Measurements from ENCODE around the gene NLE1. TPM values are rescaled to one million over a fixed set of nuclear protein-coding genes. Genes with fewer than 3 reads are reported as not detected.

Gene NLE1
- total and polyA plus RNA-seq, 2 of the 8 experiments (the other 6 are each of a cell fraction or from before 2014, with no cell fraction given) = 50.4 to 51.5 TPM

GRCh38 chr17:35147375-35147905, 5.3 kb upstream of the NLE1 start, which contains the start of gene UNC45B:
Gene UNC45B (plus strand): TSS chr17:35147817. CDS start chr17:35148264, 447 bp downstream.
- Histone ChIP-seq H4K20me1 (replicated peaks in 1 of 2; ENCODE audit: control insufficient read depth in 1 of 2, insufficient read depth in 2 of 2, low read length in 2 of 2) (no peaks in the 10 kb centered on the region), H4K91ac (replicated peaks; ENCODE audit: insufficient read length, low read length) (no peak within 1 kb of the TSS), H3K4ac (replicated peaks; ENCODE audit: insufficient read length, low read depth, low read length) (no peak within 1 kb of the TSS), H3K9me3 (ENCODE audit: insufficient read depth in 2 of 2, low read depth in 1 of 2, low read length in 1 of 2) (no peaks in the 10 kb centered on the region), H3K36me3 (ENCODE audit: control insufficient read depth in 2 of 4, insufficient read depth in 4 of 4, low read length in 3 of 4) (no peaks in the 10 kb centered on the region), H2BK120ac (replicated peaks; ENCODE audit: low read depth, low read length) (no peak within 1 kb of the TSS), H4K5ac (ENCODE audit: insufficient read length, low read depth, low read length) (no peak within 1 kb of the TSS), H3K27ac (ENCODE audit: low read depth, low read length) (no peak within 1 kb of the TSS), H3K79me1 (ENCODE audit: low read depth, low read length) (no peaks in the 10 kb centered on the region), H2BK20ac (ENCODE audit: low read length) (0 out of 2 replicates have a peak within 1 kb of the TSS, but pooled peaks have one; percentile 61), H3K56ac (replicated peaks; ENCODE audit: insufficient read length, low read depth, low read length) (no peak within 1 kb of the TSS), H2BK15ac (ENCODE audit: low read length) (0 out of 2 replicates have a peak within 1 kb of the TSS, but pooled peaks have one; percentile 34), H2BK12ac (ENCODE audit: low read depth, low read length) (peak within 1 kb of the TSS; percentile 9; the same call in 1 of the 2 replicates), H3K18ac (ENCODE audit: extremely low read depth, low read length) (no peak within 1 kb of the TSS; the same call in 1 of the 2 replicates), H3K4me2 (ENCODE audit: insufficient read depth in 1 of 2, low read depth in 2 of 2, low read length in 2 of 2) (no peak within 1 kb of the TSS), H2BK5ac (ENCODE audit: low read depth, low read length) (no peak within 1 kb of the TSS), H3K79me2 (ENCODE audit: control insufficient read depth in 1 of 2, insufficient read depth in 2 of 2, low read length in 2 of 2) (no peaks in the 10 kb centered on the region), H3K27me3 (replicated peaks in 1 of 4; ENCODE audit: control insufficient read depth in 3 of 4, extremely low read depth in 1 of 4, insufficient read depth in 3 of 4, low read length in 3 of 4) (no peaks in the 10 kb centered on the region), H2AFZ (ENCODE audit: low read length) (no peak within 1 kb of the TSS), H3K4me1 (replicated peaks in 1 of 4; ENCODE audit: control insufficient read depth in 3 of 4, insufficient read depth in 4 of 4, low read length in 3 of 4) (peaks cover 0 to 3% (median 1%) of the 10 kb centered on the region in 4 experiments; a peak in 2 of 7 replicates), H3K4me3 (ENCODE audit: extremely low read depth in 1 of 4, insufficient read depth in 2 of 4, low read depth in 3 of 4, low read length in 4 of 4) (no peak within 1 kb of the TSS), H3K9ac (replicated peaks in 1 of 4; ENCODE audit: extremely low read depth in 1 of 4, low read depth in 3 of 4, low read length in 3 of 4) (no peak within 1 kb of the TSS), H3K23ac (ENCODE audit: insufficient read length) (no peak within 1 kb of the TSS), H3K23me2 (ENCODE audit: low read depth, low read length) (no peaks in the 10 kb centered on the region), H4K8ac (ENCODE audit: extremely low read depth, insufficient read depth, low read length) (no peak within 1 kb of the TSS; the same call in 1 of the 2 replicates), H3K14ac (ENCODE audit: insufficient read length) (no peak within 1 kb of the TSS), H2AK5ac (ENCODE audit: low read depth, low read length) (no peak within 1 kb of the TSS)
- ChIA-PET CTCF (ENCODE audit: partially characterized antibody) (interaction anchor here (1.3 to 2.6 kb wide), 2 partner anchors 20 to 387 kb away, joined by 3 to 9 read pairs; no protein-coding TSS in a partner anchor), POLR2A (ENCODE audit: partially characterized antibody) (interaction anchor here (1.1 to 2.6 kb wide), 3 partner anchors 10 to 20 kb away, joined by 3 to 10 read pairs (median 4); no protein-coding TSS in a partner anchor)
- TF ChIP-seq SAP30 (IDR thresholded peaks at IDR 0.05; ENCODE audit: insufficient read depth, insufficient replicate concordance, low read length) = no peak
- no peak for TF ChIP-seq CBX8 (IDR thresholded peaks at IDR 0.05; ENCODE audit: borderline replicate concordance, low read depth, low read length)
- no peak for TF ChIP-seq NANOG (IDR thresholded peaks at IDR 0.05; ENCODE audit: insufficient read depth, low read depth, low read length, poor library complexity, severe bottlenecking)
- TF ChIP-seq EZH2 (IDR thresholded peaks at IDR 0.05; ENCODE audit: low read depth, low read length, severe bottlenecking) = no peak
- TF ChIP-seq TBP (IDR thresholded peaks at IDR 0.05; ENCODE audit: low read depth, low read length) = no peak
- no peak for TF ChIP-seq CREB1 (IDR thresholded peaks at IDR 0.05)
- TF ChIP-seq MAFK (IDR thresholded peaks at IDR 0.05; ENCODE audit: low read depth, low read length) = no peak
- TF ChIP-seq POLR2A (IDR thresholded peaks at IDR 0.05; ENCODE audit: control extremely low read depth in 1 of 2, low read depth in 2 of 2, low read length in 2 of 2) = no peak
- no peak for TF ChIP-seq SP1 (IDR thresholded peaks at IDR 0.05; ENCODE audit: low read depth, low read length)
- TF ChIP-seq RXRA (IDR thresholded peaks at IDR 0.05; ENCODE audit: insufficient read depth, low read depth, low read length) = no peak
- TF ChIP-seq SUZ12 (IDR thresholded peaks at IDR 0.05; ENCODE audit: low read length) = no peak
- no peak for FAIRE-seq
- DNase-seq (ENCODE audit: low read depth in 1 of 2, low spot score in 2 of 2) = no peak
- 64% methylated on average over 4 of the region's 4 CpGs; no CpG with 5 or more reads in 1 of the 2 experiments for WGBS, 2 experiments (ENCODE audit: extremely low coverage in 1 of 2, insufficient coverage in 1 of 2, insufficient read length in 1 of 2, insufficient replicate concordance in 2 of 2, low coverage in 1 of 2, low lambda C conversion rate in 2 of 2, missing lambda C conversion rate in 1 of 2)
